ENCODE data around the gene CDKN2C.
"Not testable (repeated sequence)": the region's sequence is repeated elsewhere in the genome, so short reads cannot be mapped to it uniquely, and the experiment has no call there.

CDKN2C gene

GRCh38 chr1:50969611-50970508 is at the start of gene CDKN2C:
TSS of gene CDKN2C (plus strand) at chr1:50970245. CDS start at chr1:50970369, 124 bp downstream.
- DNase-seq (ENCODE audit: extremely low read depth in 1 of 2, low read depth in 1 of 2): peak in 1 of 2 donors; percentile 35

- DNase-seq (ENCODE audit: extremely low read depth in 1 of 2, low read depth in 1 of 2): no peak
These were observed 49.6 kb upstream of the CDKN2C start for GRCh38 chr1:50920409-50920808.

- no peak for DNase-seq (ENCODE audit: extremely low read depth in 1 of 2, low read depth in 1 of 2)
These were observed 49.0 kb upstream of the CDKN2C start for GRCh38 chr1:50921029-50921428.

DNA sequence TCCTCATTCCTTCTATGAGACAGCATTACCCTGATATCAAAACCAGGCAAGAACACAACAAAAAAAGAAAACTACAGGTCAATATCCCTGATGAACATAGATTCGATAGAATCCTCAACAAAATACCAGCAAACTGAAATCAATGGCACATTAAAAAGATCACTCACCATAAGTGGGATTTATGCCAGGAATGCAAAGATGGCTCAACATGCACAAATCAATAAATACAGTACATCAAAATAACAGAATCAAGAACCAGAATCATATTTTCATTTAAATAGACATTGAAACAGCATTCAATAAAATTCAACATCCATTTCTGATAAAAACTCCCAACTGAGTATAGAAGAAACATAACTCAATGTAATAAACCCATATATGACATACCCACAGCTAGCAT is 46.5 kb upstream of the CDKN2C start:
- DNase-seq (ENCODE audit: extremely low read depth in 1 of 2, low read depth in 1 of 2): no peak

- no peak for DNase-seq (ENCODE audit: extremely low read depth in 1 of 2, low read depth in 1 of 2)
These were observed 40.6 kb upstream of the CDKN2C start for GRCh38 chr1:50929376-50929958.

- no peak for DNase-seq (ENCODE audit: extremely low read depth in 1 of 2, low read depth in 1 of 2)
These were observed 39.9 kb upstream of the CDKN2C start for GRCh38 chr1:50930193-50930592.

- DNase-seq (ENCODE audit: extremely low read depth in 1 of 2, low read depth in 1 of 2): no peak
These were observed 38.9 kb upstream of the CDKN2C start for GRCh38 chr1:50930965-50931737.

GRCh38 chr1:50932043-50932442 is 38.0 kb upstream of the CDKN2C start:
- not testable (repeated sequence) for DNase-seq (ENCODE audit: extremely low read depth in 1 of 2, low read depth in 1 of 2)

DNA sequence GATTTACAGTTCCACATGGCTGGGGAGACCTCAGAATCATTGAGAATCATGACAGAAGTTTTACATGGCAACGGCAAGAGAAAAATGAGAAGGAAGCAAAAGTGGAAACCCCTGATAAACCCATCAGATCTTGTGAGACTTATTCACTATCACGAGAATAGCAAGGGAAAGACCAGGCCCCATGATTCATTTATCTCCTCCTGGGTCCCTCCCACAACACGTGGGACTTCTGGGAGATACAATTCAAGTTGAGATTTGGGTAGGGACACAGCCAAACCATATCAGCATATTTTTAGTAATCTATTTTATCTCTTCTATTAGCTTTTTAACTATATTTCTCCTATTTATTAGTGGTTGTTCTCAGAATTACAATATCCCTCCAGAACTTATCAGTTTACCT is 36.3 kb upstream of the CDKN2C start:
- DNase-seq (ENCODE audit: extremely low read depth in 1 of 2, low read depth in 1 of 2): not testable (repeated sequence)

DNA sequence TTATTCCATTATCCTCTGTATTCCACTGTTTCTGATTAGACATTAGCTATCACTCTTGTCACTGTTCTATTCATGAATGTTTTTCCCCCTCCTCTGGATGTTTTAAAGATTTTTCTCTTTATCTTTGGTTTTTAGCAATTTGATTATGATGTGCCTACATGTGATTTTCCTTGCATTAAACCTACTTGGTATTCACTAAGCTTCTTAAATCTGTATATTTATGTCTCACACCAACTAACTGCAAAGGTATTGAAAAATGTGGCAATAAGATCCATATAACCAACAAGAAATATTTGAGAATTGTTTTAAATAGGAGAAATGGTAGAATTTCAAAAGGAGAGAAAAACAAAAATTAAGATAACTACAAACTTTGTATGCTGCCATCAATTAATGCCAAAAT is 35.2 kb upstream of the CDKN2C start:
- DNase-seq (ENCODE audit: extremely low read depth in 1 of 2, low read depth in 1 of 2): no peak

DNA sequence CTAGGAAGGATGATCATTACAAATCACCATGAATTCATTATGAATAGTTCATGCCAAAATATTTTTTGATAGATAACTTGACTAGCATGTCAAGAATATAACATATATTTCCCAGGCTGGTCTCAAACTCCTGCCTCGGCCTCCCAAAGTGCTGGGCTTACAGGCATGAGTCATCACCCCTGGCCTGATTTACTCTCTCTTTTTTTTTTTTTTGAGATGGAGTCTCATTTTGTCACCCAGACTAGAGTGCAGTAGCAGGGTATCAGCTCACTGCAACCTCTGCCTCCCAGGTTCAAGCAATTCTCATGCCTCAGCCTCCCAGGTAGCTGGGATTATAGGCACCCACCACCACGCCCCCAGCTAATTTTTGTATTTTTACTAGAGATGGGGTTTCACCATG is 34.8 kb upstream of the CDKN2C start:
- not testable (repeated sequence) for DNase-seq (ENCODE audit: extremely low read depth in 1 of 2, low read depth in 1 of 2)

- DNase-seq (ENCODE audit: extremely low read depth in 1 of 2, low read depth in 1 of 2): no peak
These were observed 33.7 kb upstream of the CDKN2C start for GRCh38 chr1:50936321-50936720.

DNA sequence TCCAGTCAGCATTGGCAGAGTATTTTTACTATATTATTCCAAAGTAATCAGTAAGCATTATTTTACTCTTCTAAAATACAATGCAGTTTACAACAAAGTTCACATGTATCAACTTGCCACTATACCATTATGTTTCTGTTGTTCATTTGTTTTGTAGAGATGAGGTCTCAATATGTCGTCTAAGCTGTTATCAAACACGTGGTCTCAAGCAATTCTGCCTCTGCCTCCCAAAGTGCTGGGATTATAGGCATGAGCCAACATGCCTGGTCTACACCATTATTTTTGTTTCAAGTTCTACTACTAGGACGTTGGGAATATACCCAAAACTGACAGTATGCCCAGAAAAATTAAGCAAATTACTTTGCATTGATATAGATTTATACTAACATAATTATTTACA is 29.8 kb upstream of the CDKN2C start:
- DNase-seq (ENCODE audit: extremely low read depth in 1 of 2, low read depth in 1 of 2): no peak

GRCh38 chr1:50942334-50942733 is 27.7 kb upstream of the CDKN2C start:
- no peak for DNase-seq (ENCODE audit: extremely low read depth in 1 of 2, low read depth in 1 of 2)

DNA sequence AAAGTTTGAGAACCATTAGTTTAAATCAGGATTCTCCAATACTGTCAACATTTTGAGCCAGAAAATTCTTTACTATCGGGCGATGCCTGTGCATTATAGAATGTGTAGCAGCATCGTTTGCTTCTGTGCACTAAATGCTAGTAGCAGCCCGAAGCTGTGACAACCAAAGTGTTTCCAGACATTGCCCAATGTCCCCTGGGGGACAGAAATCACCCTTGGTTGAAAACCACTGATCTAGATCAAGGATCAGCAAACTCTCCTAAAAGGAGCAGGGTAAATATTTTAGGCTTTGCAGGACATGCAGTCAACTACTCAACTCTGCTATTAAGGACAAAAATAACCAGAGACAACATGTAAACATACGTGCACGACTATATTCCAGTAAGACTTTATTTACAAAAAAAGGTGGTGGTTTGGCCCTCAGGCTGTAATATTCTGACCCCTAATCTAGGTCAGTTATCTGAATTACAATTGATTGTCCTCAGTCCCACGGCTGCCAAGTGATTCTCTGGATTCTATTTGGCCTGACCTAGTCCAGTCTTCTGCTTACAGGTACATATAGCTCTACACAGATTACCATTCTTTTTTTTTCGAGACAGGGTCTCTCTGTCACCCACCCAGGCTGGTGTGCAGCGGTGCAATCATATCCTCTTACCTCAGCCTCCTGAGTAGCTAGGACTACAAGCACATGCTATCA is 20.6 kb upstream of the CDKN2C start:
- DNase-seq (ENCODE audit: extremely low read depth in 1 of 2, low read depth in 1 of 2): no peak

GRCh38 chr1:50950396-50950795 is 19.6 kb upstream of the CDKN2C start:
- DNase-seq (ENCODE audit: extremely low read depth in 1 of 2, low read depth in 1 of 2): no peak

- DNase-seq (ENCODE audit: extremely low read depth in 1 of 2, low read depth in 1 of 2): not testable (repeated sequence)
These were observed 17.5 kb upstream of the CDKN2C start for GRCh38 chr1:50952566-50952965.

DNA sequence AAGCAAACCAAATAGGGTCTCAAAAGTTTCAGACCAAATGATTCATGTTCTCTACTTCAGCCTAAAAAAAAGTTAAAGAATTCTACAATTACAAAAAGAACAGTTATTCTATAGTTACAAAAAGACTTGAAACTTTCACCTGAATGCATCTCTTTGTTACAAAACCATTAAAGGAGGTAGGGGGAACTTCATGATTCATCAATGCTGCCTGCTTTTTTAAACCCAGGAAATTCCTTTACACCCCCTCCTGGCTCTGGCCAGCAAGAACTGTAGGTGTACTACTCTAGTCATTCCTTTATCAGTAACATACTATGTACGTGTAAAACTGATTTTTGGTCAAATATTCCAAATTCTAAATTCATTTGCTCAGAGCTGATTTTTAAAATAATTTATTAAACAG is 14.9 kb upstream of the CDKN2C start:
- no peak for DNase-seq (ENCODE audit: extremely low read depth in 1 of 2, low read depth in 1 of 2)

GRCh38 chr1:50959303-50959912 is 10.6 kb upstream of the CDKN2C start:
- DNase-seq (ENCODE audit: extremely low read depth in 1 of 2, low read depth in 1 of 2): no peak
